Natural killer cell (primary cell): ENCODE measurements around the gene ZNF215. TPM values are rescaled to one million over a fixed set of nuclear protein-coding genes. Genes with fewer than 3 reads are reported as not detected.

Experiments
- ATAC-seq, 3 donors: fragments of 150-1000 bp in 2 of 3; fragments of 200-7000 bp in 1 of 3; cut with Tn5 transposase; 1 replicate in 1 of 3; 2 replicates in 2 of 3; pipeline ENCODE4 v1.10.0; 2021; ENCODE audit warnings: mild to moderate bottlenecking in 2 of 3, moderate library complexity in 2 of 3
- DNase-seq, 2 donors: peaks; one replicate each; pipeline versions ENCODE4 v3.0.0 to v3.0.0-alpha.2; 2013 to 2021; ENCODE audit warnings: mixed read lengths in 1 of 2
- H3K27ac ChIP-seq: one replicate; pipeline ENCODE4 v1.5.1; 2013; ENCODE audit warnings: mild to moderate bottlenecking, low read length
- H3K27me3 ChIP-seq: one replicate; pipeline ENCODE4 v1.6.1; 2013; ENCODE audit warnings: low read length; ENCODE audit not compliant: control insufficient read depth, insufficient read depth
- H3K36me3 ChIP-seq: one replicate; pipeline ENCODE4 v1.6.1; 2013; ENCODE audit warnings: low read length; ENCODE audit not compliant: control insufficient read depth, insufficient read depth
- H3K4me1 ChIP-seq: one replicate; pipeline ENCODE4 v1.6.1; 2013; ENCODE audit warnings: low read length; ENCODE audit not compliant: control insufficient read depth, insufficient read depth
- H3K4me3 ChIP-seq: one replicate; pipeline ENCODE4 v1.5.1; 2013; ENCODE audit warnings: low read length
- H3K9me3 ChIP-seq: one replicate; pipeline ENCODE4 v1.6.1; 2013; ENCODE audit warnings: low read length; ENCODE audit not compliant: control insufficient read depth, insufficient read depth
- H3K27ac Mint-ChIP-seq, 2 donors: one replicate each; pipeline ENCODE4 v1.8.0; 2022; ENCODE audit warnings: mild to moderate bottlenecking in 2 of 2, mixed read lengths in 2 of 2, moderate library complexity in 1 of 2
- H3K27me3 Mint-ChIP-seq, 2 donors: one replicate each; pipeline ENCODE4 v1.8.0; 2022; ENCODE audit warnings: low read depth in 2 of 2, mixed read lengths in 2 of 2
- H3K36me3 Mint-ChIP-seq: one replicate; pipeline ENCODE4 v1.8.0; 2022; ENCODE audit warnings: mixed read lengths
- H3K4me1 Mint-ChIP-seq, 2 donors: one replicate each; pipeline ENCODE4 v1.8.0; 2022; ENCODE audit warnings: mixed read lengths in 2 of 2
- H3K4me3 Mint-ChIP-seq: one replicate; pipeline ENCODE4 v1.8.0; 2022; ENCODE audit warnings: mild to moderate bottlenecking, moderate library complexity, mixed read lengths
- H3K9me3 Mint-ChIP-seq, 2 donors: one replicate each; pipeline ENCODE4 v1.8.0; 2022; ENCODE audit warnings: mixed read lengths in 2 of 2
- CTCF ChIP-seq: fragments of 200-600 bp; IDR thresholded peaks from one replicate; pipeline ENCODE4 v1.8.0; 2022; ENCODE audit warnings: antibody characterized with exemption
- WGBS: methylation state at CpG from one replicate; pipeline ENCODE4 v1.1.7; 2013; ENCODE audit warnings: missing lambda C conversion rate; ENCODE audit not compliant: insufficient coverage; 5-methylcytosine and 5-hydroxymethylcytosine counted together
- intact Hi-C: fragments of 100-400 bp; cut with micrococcal nuclease; formaldehyde crosslinking; loops from one replicate; pipeline ENCODE4 v1.14.2; 2022
- total RNA-seq, 4 donors: library from RNA; stranded (reverse); fragments of 120-200 nt in 1 of 4; gene quantifications; one replicate each; pipeline versions ENCODE4 v1.2.3 to v1.2.4, GENCODE V29; 2013 to 2022

The ZNF215 gene
- total RNA-seq, 3 donors from 2014 or later (not counting 1 experiment from before 2014, with no cell fraction given), result 0.26 to 0.80 TPM; not detected in 1

GRCh38 chr11:6911378-6911777 lies 14.8 kb upstream of the ZNF215 start:
- no peaks in the 10 kb centered on the region for H3K36me3 Mint-ChIP-seq
- Histone ChIP-seq H3K36me3 (no peaks in the 10 kb centered on the region), H3K27me3 (no peaks in the 10 kb centered on the region), H3K9me3 (no peaks in the 10 kb centered on the region), H3K4me1 (no peaks in the 10 kb centered on the region), H3K27ac (no peak overlapping the region), H3K4me3 (no peak overlapping the region)
- H3K27ac Mint-ChIP-seq, result no peak overlapping the region
- DNase-seq, result no peak
- no peak for ATAC-seq
- H3K4me1 Mint-ChIP-seq, result no peaks in the 10 kb centered on the region
- peaks cover 0 to 2% of the 10 kb centered on the region in 2 donors for H3K9me3 Mint-ChIP-seq
- no peak for TF ChIP-seq CTCF
- WGBS, result 91% methylated on average over 3 of the region's 3 CpGs
- intact Hi-C loops, result no loop called here
- no peak overlapping the region for H3K4me3 Mint-ChIP-seq
- no peaks in the 10 kb centered on the region for H3K27me3 Mint-ChIP-seq

- Histone ChIP-seq H3K27ac (no peak overlapping the region), H3K4me3 (no peak overlapping the region), H3K4me1 (no peaks in the 10 kb centered on the region), H3K36me3 (no peaks in the 10 kb centered on the region), H3K9me3 (no peaks in the 10 kb centered on the region), H3K27me3 (no peaks in the 10 kb centered on the region)
- Mint-ChIP-seq H3K27ac (no peak overlapping the region), H3K4me3 (no peak overlapping the region), H3K4me1 (no peaks in the 10 kb centered on the region), H3K36me3 (no peaks in the 10 kb centered on the region), H3K27me3 (no peaks in the 10 kb centered on the region), H3K9me3 (peaks cover 0 to 2% of the 10 kb centered on the region in 2 donors)
- ATAC-seq, result no peak
- no peak for TF ChIP-seq CTCF
- WGBS, result 95% methylated on average over 3 of the region's 3 CpGs
- intact Hi-C loops, result no loop called here
- DNase-seq, result no peak
Observed at GRCh38 chr11:6911948-6912347, 14.3 kb upstream of the ZNF215 start.

DNA sequence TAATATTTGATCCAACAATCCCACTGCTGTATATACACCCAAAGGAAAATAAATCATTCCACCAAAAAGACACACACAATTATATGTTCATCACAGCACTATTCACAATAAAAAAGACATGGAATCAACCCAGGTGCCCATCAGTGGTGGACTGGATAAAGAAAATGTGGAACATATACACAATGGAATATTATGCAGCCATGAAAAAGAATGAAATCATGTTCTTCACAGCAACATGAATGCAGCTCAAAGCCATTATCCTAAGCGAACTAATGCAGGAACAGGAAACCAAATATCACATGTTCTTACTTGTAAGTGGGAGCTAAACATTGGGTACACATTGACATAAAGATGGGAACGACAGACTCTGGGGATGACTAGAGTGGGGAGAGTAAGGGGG lies 6.5 kb upstream of the ZNF215 start:
- Mint-ChIP-seq H3K4me3 (no peak overlapping the region), H3K36me3 (no peaks in the 10 kb centered on the region), H3K27ac (no peak overlapping the region), H3K4me1 (no peaks in the 10 kb centered on the region), H3K27me3 (peaks cover 6 to 44% of the 10 kb centered on the region in 2 donors), H3K9me3 (peaks cover 0 to 2% of the 10 kb centered on the region in 2 donors)
- no peak for DNase-seq
- ATAC-seq, result no peak
- Histone ChIP-seq H3K27ac (no peak overlapping the region), H3K27me3 (no peaks in the 10 kb centered on the region), H3K4me1 (no peaks in the 10 kb centered on the region), H3K9me3 (no peaks in the 10 kb centered on the region), H3K4me3 (no peak overlapping the region), H3K36me3 (no peaks in the 10 kb centered on the region)
- TF ChIP-seq CTCF, result no peak
- 40% methylated on average over 2 of the region's 2 CpGs for WGBS
- intact Hi-C loops, result no loop called here

GRCh38 chr11:6920702-6921101 lies 5.5 kb upstream of the ZNF215 start, which contains the start of gene OR2D3:
Gene OR2D3 (plus strand): TSS chr11:6921002. CDS start chr11:6921002, 0 bp downstream.
- H3K4me3 ChIP-seq, result no peak within 1 kb of the TSS
- TF ChIP-seq CTCF, result no peak
- no peaks in the 10 kb centered on the region for H3K9me3 ChIP-seq
- H3K4me1 ChIP-seq, result no peaks in the 10 kb centered on the region
- H3K27me3 ChIP-seq, result no peaks in the 10 kb centered on the region
- ATAC-seq (no peak), DNase-seq (no peak)
- no peaks in the 10 kb centered on the region for H3K36me3 ChIP-seq
- H3K27ac ChIP-seq, result no peak within 1 kb of the TSS
- Mint-ChIP-seq H3K4me1 (peaks cover 0 to 1% of the 10 kb centered on the region in 2 donors), H3K36me3 (no peaks in the 10 kb centered on the region), H3K4me3 (no peak within 1 kb of the TSS), H3K9me3 (peaks cover 0 to 2% of the 10 kb centered on the region in 2 donors), H3K27ac (no peak within 1 kb of the TSS), H3K27me3 (peaks cover 6 to 50% of the 10 kb centered on the region in 2 donors)
- WGBS, result no CpG with 5 or more reads among the region's 1 CpG
- intact Hi-C loops, result no loop called here
